Osteoblast (primary cell): ENCODE measurements around the gene TMEM62. TPM values are rescaled to one million over a fixed set of nuclear protein-coding genes. Genes with fewer than 3 reads are reported as not detected.

Experiments
- DNase-seq: peaks from one replicate; pipeline ENCODE4 v3.0.0; 2011; ENCODE audit warnings: low spot score, mixed read lengths; ENCODE audit not compliant: insufficient read length; ENCODE audit errors: missing footprints
- H2AFZ ChIP-seq: 2 replicates; pipeline ENCODE4 v1.6.0; 2011; ENCODE audit warnings: mild to moderate bottlenecking, low read length
- H3K27ac ChIP-seq: 2 replicates; pipeline ENCODE4 v1.5.1; 2011; ENCODE audit warnings: mild to moderate bottlenecking, low read depth, low read length, moderate library complexity
- H3K27me3 ChIP-seq: 2 replicates; pipeline ENCODE4 v1.6.0; 2012; ENCODE audit warnings: mild to moderate bottlenecking, control low read depth, inconsistent platforms, low read length, moderate library complexity; ENCODE audit not compliant: insufficient read depth
- H3K36me3 ChIP-seq: 2 replicates; pipeline ENCODE4 v1.5.1; 2011; ENCODE audit warnings: mild to moderate bottlenecking, low read length, control low read depth, moderate library complexity; ENCODE audit not compliant: insufficient read depth
- H3K4me1 ChIP-seq: 2 replicates; pipeline ENCODE4 v1.5.1; 2011; ENCODE audit warnings: mild to moderate bottlenecking, low read length, control low read depth, moderate library complexity; ENCODE audit not compliant: insufficient read depth
- H3K4me2 ChIP-seq: 2 replicates; pipeline ENCODE4 v1.6.0; 2011; ENCODE audit warnings: mild to moderate bottlenecking, low read length; ENCODE audit not compliant: insufficient read depth
- H3K4me3 ChIP-seq: fragments of 200-600 bp; sonication (generic); 3 replicates; pipeline ENCODE4 v1.5.1; 2012; ENCODE audit warnings: mild to moderate bottlenecking, low read length, inconsistent platforms; ENCODE audit not compliant: insufficient read depth
- H3K79me2 ChIP-seq: 2 replicates; pipeline ENCODE4 v1.6.0; 2012; ENCODE audit warnings: mild to moderate bottlenecking, low read length, control low read depth, inconsistent platforms; ENCODE audit not compliant: insufficient read depth
- H3K9me3 ChIP-seq: 2 replicates; pipeline ENCODE4 v1.5.1; 2011; ENCODE audit warnings: low read depth, low read length, control low read depth
- H4K20me1 ChIP-seq: 2 replicates; pipeline ENCODE4 v1.6.0; 2012; ENCODE audit warnings: mild to moderate bottlenecking, low read length, control low read depth; ENCODE audit not compliant: insufficient read depth
- CTCF ChIP-seq: IDR thresholded peaks from 2 replicates; pipeline ENCODE4 v1.5.1; 2011; ENCODE audit warnings: mild to moderate bottlenecking, low read depth, low read length, moderate library complexity; ENCODE audit errors: extremely low read depth
- total RNA-seq: library from RNA; depleted of rRNA; stranded (reverse); fragments of >200 nt; gene quantifications from 2 replicates; pipeline ENCODE4 v1.2.3, GENCODE V29; 2012

The TMEM62 gene
- total RNA-seq, 1 donor = 17.7 TPM

- no peak overlapping the region for H2AFZ ChIP-seq
- H3K9me3 ChIP-seq = no peaks in the 10 kb centered on the region
- no peaks in the 10 kb centered on the region for H3K79me2 ChIP-seq
- no peak overlapping the region for H3K4me2 ChIP-seq
- H3K36me3 ChIP-seq = no peaks in the 10 kb centered on the region
- DNase-seq = no peak
- H4K20me1 ChIP-seq = no peaks in the 10 kb centered on the region
- no peak for TF ChIP-seq CTCF
- peaks cover 38% of the 10 kb centered on the region for H3K27me3 ChIP-seq
- H3K4me3 ChIP-seq = no peak overlapping the region
- H3K4me1 ChIP-seq = no peaks in the 10 kb centered on the region
- H3K27ac ChIP-seq = no peak overlapping the region
Measured at GRCh38 chr15:43210172-43210745, 76.9 kb downstream of the TMEM62 start.

- no peaks in the 10 kb centered on the region for H3K4me1 ChIP-seq
- no peaks in the 10 kb centered on the region for H3K79me2 ChIP-seq
- no peak for TF ChIP-seq CTCF
- no peaks in the 10 kb centered on the region for H4K20me1 ChIP-seq
- H2AFZ ChIP-seq = no peak overlapping the region
- no peaks in the 10 kb centered on the region for H3K9me3 ChIP-seq
- no peak overlapping the region for H3K27ac ChIP-seq
- no peak for DNase-seq
- H3K4me3 ChIP-seq = no peak overlapping the region
- no peaks in the 10 kb centered on the region for H3K36me3 ChIP-seq
- no peak overlapping the region for H3K4me2 ChIP-seq
- H3K27me3 ChIP-seq = peaks cover 38% of the 10 kb centered on the region
Measured at GRCh38 chr15:43210807-43211206, 77.4 kb downstream of the TMEM62 start.

- peaks cover 35% of the 10 kb centered on the region for H3K27me3 ChIP-seq
- no peaks in the 10 kb centered on the region for H3K79me2 ChIP-seq
- no peak for DNase-seq
- H4K20me1 ChIP-seq = no peaks in the 10 kb centered on the region
- H3K4me1 ChIP-seq = no peaks in the 10 kb centered on the region
- no peaks in the 10 kb centered on the region for H3K9me3 ChIP-seq
- H3K36me3 ChIP-seq = no peaks in the 10 kb centered on the region
- no peak for TF ChIP-seq CTCF
- H3K4me3 ChIP-seq = no peak overlapping the region
- H3K27ac ChIP-seq = no peak overlapping the region
- H2AFZ ChIP-seq = no peak overlapping the region
- no peak overlapping the region for H3K4me2 ChIP-seq
Measured at GRCh38 chr15:43211224-43211735, 77.9 kb downstream of the TMEM62 start.

GRCh38 chr15:43212299-43212698 is 78.9 kb downstream of the TMEM62 start:
- no peak for DNase-seq
- Histone ChIP-seq H3K27ac (no peak overlapping the region), H3K4me1 (no peaks in the 10 kb centered on the region), H3K9me3 (no peaks in the 10 kb centered on the region), H2AFZ (no peak overlapping the region), H4K20me1 (no peaks in the 10 kb centered on the region), H3K36me3 (no peaks in the 10 kb centered on the region), H3K4me3 (no peak overlapping the region), H3K27me3 (peaks cover 33% of the 10 kb centered on the region), H3K79me2 (no peaks in the 10 kb centered on the region), H3K4me2 (no peak overlapping the region)
- TF ChIP-seq CTCF = no peak
